B cell (primary cell): Measurements from ENCODE around the gene IGLL5.

ENCODE experiments used
- CTCF ChIP-seq: fragments of 200-600 bp; IDR thresholded peaks from one replicate; pipeline ENCODE4 v1.8.0; 2022; ENCODE audit warnings: antibody characterized with exemption, mild to moderate bottlenecking
- EZH2 ChIP-seq: IDR thresholded peaks from 2 replicates; pipeline ENCODE4 v1.6.1; 2012; ENCODE audit warnings: borderline replicate concordance, low read depth, mild to moderate bottlenecking, moderate library complexity, low read length; ENCODE audit not compliant: insufficient read depth, poor library complexity, severe bottlenecking

GRCh38 chr22:22927888-22928665, 40.5 kb downstream of the IGLL5 start:
- TF ChIP-seq CTCF: no peak
- no peak for TF ChIP-seq EZH2
